Smooth muscle cell (in vitro differentiated cells): Measurements from ENCODE around the gene EML6. TPM values are rescaled to one million over a fixed set of nuclear protein-coding genes. Genes with fewer than 3 reads are reported as not detected.

ENCODE experiments used
- DNase-seq: peaks from one replicate; lab custom pipeline; 2025; ENCODE audit not compliant: unreplicated experiment; lab: John Stamatoyannopoulos, UW
- H2AFZ ChIP-seq: fragments of 200-600 bp; sonication (generic); 2 replicates; pipeline ENCODE4 v1.6.0; 2016; ENCODE audit warnings: antibody characterized with exemption, low read depth, mild to moderate bottlenecking
- H3F3A ChIP-seq: fragments of 200-600 bp; sonication (generic); 2 replicates; pipeline ENCODE4 v1.6.0; 2017; ENCODE audit warnings: antibody characterized with exemption, low read depth
- H3K27ac ChIP-seq: fragments of 200-600 bp; sonication (generic); 2 replicates; pipeline ENCODE4 v1.5.1; 2016; ENCODE audit warnings: low read depth, mild to moderate bottlenecking
- H3K27me3 ChIP-seq: fragments of 200-600 bp; sonication (generic); 2 replicates; pipeline ENCODE4 v1.6.1; 2016; ENCODE audit warnings: low read depth, mild to moderate bottlenecking
- H3K36me3 ChIP-seq: fragments of 200-600 bp; sonication (generic); 2 replicates; pipeline ENCODE4 v1.5.1; 2016; ENCODE audit warnings: low read depth
- H3K4me1 ChIP-seq: fragments of 200-600 bp; sonication (generic); 2 replicates; pipeline ENCODE4 v1.5.1; 2016; ENCODE audit warnings: low read depth
- H3K4me2 ChIP-seq: fragments of 200-600 bp; sonication (generic); 2 replicates; pipeline ENCODE4 v1.6.0; 2016; ENCODE audit warnings: mild to moderate bottlenecking
- H3K4me3 ChIP-seq: fragments of 200-600 bp; sonication (generic); 2 replicates; pipeline ENCODE4 v1.5.1; 2016; ENCODE audit warnings: mild to moderate bottlenecking
- H3K79me2 ChIP-seq: fragments of 200-600 bp; sonication (generic); 2 replicates; pipeline ENCODE4 v1.6.0; 2016; ENCODE audit warnings: low read depth, mild to moderate bottlenecking
- H3K9ac ChIP-seq: fragments of 200-600 bp; sonication (generic); 2 replicates; pipeline ENCODE4 v1.6.0; 2016; ENCODE audit warnings: low read depth
- H3K9me3 ChIP-seq: fragments of 200-600 bp; sonication (generic); replicated peaks from 2 replicates; pipeline ENCODE4 v1.5.1; 2016; ENCODE audit warnings: low read depth
- H4K20me1 ChIP-seq: fragments of 200-600 bp; sonication (generic); 2 replicates; pipeline ENCODE4 v1.6.0; 2016; ENCODE audit warnings: low read depth
- CTCF ChIP-seq: fragments of 200-600 bp; sonication (generic); IDR thresholded peaks from 2 replicates; pipeline ENCODE4 v1.5.1; 2017; ENCODE audit warnings: borderline replicate concordance, mild to moderate bottlenecking, antibody characterized with exemption; ENCODE audit not compliant: insufficient read depth, poor library complexity, severe bottlenecking
- WGBS: methylation state at CpG from one replicate; pipeline ENCODE4 v1.1.7; 2016; ENCODE audit warnings: low lambda C conversion rate; 5-methylcytosine and 5-hydroxymethylcytosine counted together
- polyA plus RNA-seq: library from polyadenylated mRNA; unstranded; fragments of >200 nt; fragmentation: Nextera tagmentation; extraction: Ambion mirVana; gene quantifications from 2 replicates; pipeline ENCODE4 v1.2.1, GENCODE V29; 2016
- total RNA-seq: library from RNA; depleted of rRNA; stranded (reverse); fragments of >200 nt; gene quantifications from 2 replicates; pipeline ENCODE4 v1.2.3, GENCODE V29; 2014

Gene EML6
- total and polyA plus RNA-seq, 2 experiments from 2014 or later = 0.49 to 0.54 TPM

- Histone ChIP-seq H3K9ac (no peak overlapping the region), H3K4me2 (no peak overlapping the region), H3F3A (no peaks in the 10 kb centered on the region), H3K9me3 (no peaks in the 10 kb centered on the region), H4K20me1 (no peaks in the 10 kb centered on the region), H3K27me3 (no peaks in the 10 kb centered on the region), H2AFZ (no peak overlapping the region), H3K4me1 (peaks cover 8% of the 10 kb centered on the region), H3K4me3 (no peak overlapping the region), H3K36me3 (no peaks in the 10 kb centered on the region), H3K27ac (peak overlapping the region; percentile 63), H3K79me2 (no peaks in the 10 kb centered on the region)
- TF ChIP-seq CTCF = no peak
- DNase-seq = no peak
- WGBS = 89% methylated on average over 3 of the region's 3 CpGs
These were observed 86.8 kb downstream of the EML6 start for GRCh38 chr2:54810246-54810645.

- peak overlapping the region; percentile 45 for H3K27ac ChIP-seq
These were observed 90.1 kb downstream of the EML6 start for GRCh38 chr2:54813584-54813983.

GRCh38 chr2:54814389-54815147 lies 91.1 kb downstream of the EML6 start:
- H3K4me2 ChIP-seq = peak overlapping the region; percentile 43
- H3K79me2 ChIP-seq = no peaks in the 10 kb centered on the region
- no peaks in the 10 kb centered on the region for H3K9me3 ChIP-seq
- H2AFZ ChIP-seq = no peak overlapping the region
- DNase-seq = no peak
- WGBS = 64% methylated on average over 9 of the region's 9 CpGs
- no peaks in the 10 kb centered on the region for H4K20me1 ChIP-seq
- no peaks in the 10 kb centered on the region for H3K36me3 ChIP-seq
- no peak for TF ChIP-seq CTCF
- H3K9ac ChIP-seq = no peak overlapping the region
- peaks cover 4% of the 10 kb centered on the region for H3K4me1 ChIP-seq
- no peaks in the 10 kb centered on the region for H3F3A ChIP-seq
- H3K27me3 ChIP-seq = no peaks in the 10 kb centered on the region
- H3K27ac ChIP-seq = no peak overlapping the region
- H3K4me3 ChIP-seq = no peak overlapping the region

More at GRCh38 chr2:54813584-54813983, 90.1 kb downstream of the EML6 start:
- Histone ChIP-seq H3K9ac (no peak overlapping the region), H3K79me2 (no peaks in the 10 kb centered on the region), H3K36me3 (no peaks in the 10 kb centered on the region), H4K20me1 (no peaks in the 10 kb centered on the region), H3K4me3 (no peak overlapping the region), H3K4me2 (no peak overlapping the region), H2AFZ (no peak overlapping the region), H3K9me3 (no peaks in the 10 kb centered on the region), H3K27me3 (no peaks in the 10 kb centered on the region), H3K4me1 (peaks cover 8% of the 10 kb centered on the region), H3F3A (no peaks in the 10 kb centered on the region)
- 63% methylated on average over 1 of the region's 1 CpG for WGBS
- DNase-seq = no peak
- TF ChIP-seq CTCF = no peak

GRCh38 chr2:54815148-54815539 lies 91.7 kb downstream of the EML6 start:
- Histone ChIP-seq H4K20me1 (no peaks in the 10 kb centered on the region), H3K79me2 (no peaks in the 10 kb centered on the region), H3K9me3 (no peaks in the 10 kb centered on the region), H3K4me3 (no peak overlapping the region), H3K36me3 (no peaks in the 10 kb centered on the region), H3K27me3 (no peaks in the 10 kb centered on the region), H3K4me1 (peaks cover 4% of the 10 kb centered on the region), H3K4me2 (no peak overlapping the region), H3K27ac (no peak overlapping the region), H3K9ac (no peak overlapping the region), H2AFZ (no peak overlapping the region), H3F3A (no peaks in the 10 kb centered on the region)
- WGBS = 91% methylated on average over 1 of the region's 1 CpG
- TF ChIP-seq CTCF = no peak
- DNase-seq = no peak
